ENCODE measurements around the gene EDAR.

Gene EDAR

DNA sequence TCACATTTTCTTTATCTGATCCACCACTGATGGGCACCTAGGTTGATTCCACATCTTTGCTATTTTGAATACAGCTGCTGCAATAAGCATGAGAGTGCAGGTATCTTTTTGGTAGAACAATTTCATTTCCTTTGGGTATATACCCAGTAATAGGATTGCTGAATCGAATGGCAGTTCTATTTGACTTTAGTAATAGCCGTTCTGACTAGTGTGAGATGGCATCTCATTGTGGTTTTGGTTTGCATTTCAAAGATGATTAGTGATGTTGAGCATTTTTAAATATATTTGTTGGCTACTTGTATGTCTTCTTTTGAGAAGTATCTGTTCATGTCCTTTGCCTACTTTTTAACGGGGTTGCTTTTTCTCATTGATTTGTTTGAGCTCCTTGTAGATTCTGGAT is 130.1 kb downstream of the EDAR start:
- no peak for TF ChIP-seq TAF1 (IDR thresholded peaks at IDR 0.05; ENCODE audit: borderline replicate concordance, insufficient read depth, low read length)
- TF ChIP-seq FOXP2 (optimal IDR thresholded peaks at IDR 0.05; ENCODE audit: borderline replicate concordance, extremely low read depth, extremely low read length, insufficient read depth) = no peak
- TF ChIP-seq, protein P1, sequence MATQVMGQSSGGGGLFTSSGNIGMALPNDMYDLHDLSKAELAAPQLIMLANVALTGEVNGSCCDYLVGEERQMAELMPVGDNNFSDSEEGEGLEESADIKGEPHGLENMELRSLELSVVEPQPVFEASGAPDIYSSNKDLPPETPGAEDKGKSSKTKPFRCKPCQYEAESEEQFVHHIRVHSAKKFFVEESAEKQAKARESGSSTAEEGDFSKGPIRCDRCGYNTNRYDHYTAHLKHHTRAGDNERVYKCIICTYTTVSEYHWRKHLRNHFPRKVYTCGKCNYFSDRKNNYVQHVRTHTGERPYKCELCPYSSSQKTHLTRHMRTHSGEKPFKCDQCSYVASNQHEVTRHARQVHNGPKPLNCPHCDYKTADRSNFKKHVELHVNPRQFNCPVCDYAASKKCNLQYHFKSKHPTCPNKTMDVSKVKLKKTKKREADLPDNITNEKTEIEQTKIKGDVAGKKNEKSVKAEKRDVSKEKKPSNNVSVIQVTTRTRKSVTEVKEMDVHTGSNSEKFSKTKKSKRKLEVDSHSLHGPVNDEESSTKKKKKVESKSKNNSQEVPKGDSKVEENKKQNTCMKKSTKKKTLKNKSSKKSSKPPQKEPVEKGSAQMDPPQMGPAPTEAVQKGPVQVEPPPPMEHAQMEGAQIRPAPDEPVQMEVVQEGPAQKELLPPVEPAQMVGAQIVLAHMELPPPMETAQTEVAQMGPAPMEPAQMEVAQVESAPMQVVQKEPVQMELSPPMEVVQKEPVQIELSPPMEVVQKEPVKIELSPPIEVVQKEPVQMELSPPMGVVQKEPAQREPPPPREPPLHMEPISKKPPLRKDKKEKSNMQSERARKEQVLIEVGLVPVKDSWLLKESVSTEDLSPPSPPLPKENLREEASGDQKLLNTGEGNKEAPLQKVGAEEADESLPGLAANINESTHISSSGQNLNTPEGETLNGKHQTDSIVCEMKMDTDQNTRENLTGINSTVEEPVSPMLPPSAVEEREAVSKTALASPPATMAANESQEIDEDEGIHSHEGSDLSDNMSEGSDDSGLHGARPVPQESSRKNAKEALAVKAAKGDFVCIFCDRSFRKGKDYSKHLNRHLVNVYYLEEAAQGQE (IDR thresholded peaks at IDR 0.05; ENCODE audit: insufficient read depth in 1 of 2, low read depth in 2 of 2, low read length in 2 of 2) = no peak
- TF ChIP-seq POLR2AphosphoS5 (IDR thresholded peaks at IDR 0.05; ENCODE audit: low read depth, low read length) = no peak
- TF ChIP-seq SIN3A (IDR thresholded peaks at IDR 0.05; ENCODE audit: borderline replicate concordance, insufficient read depth, low read length) = no peak

DNA sequence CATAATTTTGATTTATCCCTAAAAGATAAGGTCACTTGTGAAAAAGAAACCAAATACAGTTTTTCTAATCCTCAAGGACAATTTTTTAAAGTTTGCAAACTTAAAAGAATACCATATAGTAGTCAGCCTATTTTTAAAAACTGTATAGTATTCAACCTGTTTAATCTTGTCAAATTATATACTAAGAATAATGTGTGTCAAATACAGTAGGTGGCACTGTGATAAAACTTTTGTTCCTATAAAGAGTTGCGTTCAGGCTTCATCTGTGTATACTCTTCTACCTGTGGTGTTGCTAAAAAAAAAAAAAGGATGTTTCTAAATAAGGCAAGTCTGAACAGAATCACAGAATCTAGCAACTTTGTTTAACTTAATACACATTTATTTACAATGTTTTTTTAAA is 133.8 kb downstream of the EDAR start:
- TF ChIP-seq, protein P1 (IDR thresholded peaks at IDR 0.05; ENCODE audit: insufficient read depth in 1 of 2, low read depth in 2 of 2, low read length in 2 of 2) = no peak
- TF ChIP-seq FOXP2 (optimal IDR thresholded peaks at IDR 0.05; ENCODE audit: borderline replicate concordance, extremely low read depth, extremely low read length, insufficient read depth) (no peak), TAF1 (IDR thresholded peaks at IDR 0.05; ENCODE audit: borderline replicate concordance, insufficient read depth, low read length) (no peak), SIN3A (IDR thresholded peaks at IDR 0.05; ENCODE audit: borderline replicate concordance, insufficient read depth, low read length) (no peak), POLR2AphosphoS5 (IDR thresholded peaks at IDR 0.05; ENCODE audit: low read depth, low read length) (no peak)

DNA sequence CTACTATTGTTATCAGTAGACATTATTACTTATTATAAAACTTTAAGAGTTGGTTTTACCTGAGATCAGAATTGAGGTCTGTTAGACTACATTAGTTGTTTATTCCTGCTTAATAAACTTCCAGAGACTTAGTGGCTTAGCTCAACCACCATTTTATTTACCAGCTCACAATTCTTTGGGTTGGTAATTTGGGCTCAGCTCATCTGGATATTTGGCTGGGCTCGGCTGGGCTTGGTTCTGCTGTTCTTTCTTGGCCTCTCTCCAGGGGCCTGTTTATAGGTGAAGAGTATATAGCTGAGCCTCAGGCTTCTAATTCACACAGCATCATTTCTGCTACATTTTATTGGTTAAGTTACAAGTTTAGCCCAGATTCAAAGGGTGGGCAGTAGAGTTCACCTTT is 134.5 kb downstream of the EDAR start:
- TF ChIP-seq, protein P1 (IDR thresholded peaks at IDR 0.05; ENCODE audit: insufficient read depth in 1 of 2, low read depth in 2 of 2, low read length in 2 of 2) = no peak
- TF ChIP-seq POLR2AphosphoS5 (IDR thresholded peaks at IDR 0.05; ENCODE audit: low read depth, low read length) (no peak), SIN3A (IDR thresholded peaks at IDR 0.05; ENCODE audit: borderline replicate concordance, insufficient read depth, low read length) (no peak), TAF1 (IDR thresholded peaks at IDR 0.05; ENCODE audit: borderline replicate concordance, insufficient read depth, low read length) (no peak), FOXP2 (optimal IDR thresholded peaks at IDR 0.05; ENCODE audit: borderline replicate concordance, extremely low read depth, extremely low read length, insufficient read depth) (no peak)

DNA sequence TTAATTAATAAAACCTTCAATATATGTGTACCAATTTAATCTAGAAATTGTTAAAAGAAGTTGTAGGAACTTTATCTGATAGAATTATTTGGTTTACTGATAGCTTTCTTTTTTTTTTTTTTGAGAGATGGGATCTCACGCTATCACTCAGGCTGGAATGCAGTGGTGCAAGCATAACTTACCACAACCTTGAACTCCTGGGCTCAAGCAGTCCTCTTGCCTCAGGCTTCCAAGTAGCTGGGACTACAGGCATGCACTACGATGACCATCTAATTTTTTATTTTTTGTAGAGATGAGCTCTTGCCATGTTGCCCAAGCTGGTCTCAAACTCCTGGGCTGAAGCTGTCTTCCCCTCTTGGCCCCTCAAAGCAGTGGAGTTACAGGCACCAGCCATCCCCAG is 135.6 kb downstream of the EDAR start:
- TF ChIP-seq TAF1 (IDR thresholded peaks at IDR 0.05; ENCODE audit: borderline replicate concordance, insufficient read depth, low read length) (no peak), SIN3A (IDR thresholded peaks at IDR 0.05; ENCODE audit: borderline replicate concordance, insufficient read depth, low read length) (no peak), FOXP2 (optimal IDR thresholded peaks at IDR 0.05; ENCODE audit: borderline replicate concordance, extremely low read depth, extremely low read length, insufficient read depth) (no peak), POLR2AphosphoS5 (IDR thresholded peaks at IDR 0.05; ENCODE audit: low read depth, low read length) (no peak)
- TF ChIP-seq, protein P1 (IDR thresholded peaks at IDR 0.05; ENCODE audit: insufficient read depth in 1 of 2, low read depth in 2 of 2, low read length in 2 of 2) = no peak

DNA sequence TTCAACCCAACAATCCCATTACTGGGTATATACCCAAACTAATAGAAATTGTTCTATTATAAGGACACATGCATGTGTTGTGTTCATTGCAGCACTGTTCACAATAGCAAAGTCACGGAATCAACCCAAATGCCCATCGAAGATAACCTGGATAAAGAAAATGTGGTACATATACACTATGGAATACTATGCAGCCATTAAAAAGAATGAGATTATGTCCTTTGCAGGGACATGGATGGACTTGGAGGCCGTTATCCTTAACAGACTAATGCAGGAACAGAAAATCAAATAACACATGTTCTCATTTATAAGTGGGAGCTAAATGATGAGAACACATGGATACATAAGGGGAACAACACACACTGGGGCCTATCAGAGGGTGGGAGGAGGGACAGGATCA is 136.6 kb downstream of the EDAR start:
- no peak for TF ChIP-seq SIN3A (IDR thresholded peaks at IDR 0.05; ENCODE audit: borderline replicate concordance, insufficient read depth, low read length)
- TF ChIP-seq FOXP2 (optimal IDR thresholded peaks at IDR 0.05; ENCODE audit: borderline replicate concordance, extremely low read depth, extremely low read length, insufficient read depth) = no peak
- no peak for TF ChIP-seq TAF1 (IDR thresholded peaks at IDR 0.05; ENCODE audit: borderline replicate concordance, insufficient read depth, low read length)
- TF ChIP-seq POLR2AphosphoS5 (IDR thresholded peaks at IDR 0.05; ENCODE audit: low read depth, low read length) = no peak
- TF ChIP-seq, protein P1 (IDR thresholded peaks at IDR 0.05; ENCODE audit: insufficient read depth in 1 of 2, low read depth in 2 of 2, low read length in 2 of 2) = no peak
